H1 (cell line): ENCODE data around the gene ATP23. TPM values are rescaled to one million over a fixed set of nuclear protein-coding genes. Genes with fewer than 3 reads are reported as not detected.

ENCODE experiments used
- CTCF ChIA-PET: fragments of 300-600 bp; sonication (Branson Sonifier 250); formaldehyde crosslinking; loops from one replicate; lab custom pipeline; 2021; ENCODE audit not compliant: partially characterized antibody; lab: Charles Lee
- POLR2A ChIA-PET: fragments of 300-600 bp; sonication (Branson Sonifier 250); formaldehyde crosslinking; loops from one replicate; lab custom pipeline; 2021; ENCODE audit warnings: inconsistent platforms; ENCODE audit not compliant: partially characterized antibody; lab: Charles Lee
- DNase-seq, 2 experiments: peaks; one replicate each; pipeline versions ENCODE4 v3.0.0 to v3.0.0-alpha.2; 2010 to 2022; ENCODE audit warnings: low spot score in 2 of 2, low read depth in 1 of 2, mixed read lengths in 1 of 2
- FAIRE-seq: peaks from 2 replicates; lab custom pipeline; 2011; peaks lifted over from hg19 to GRCh38; lab: Jason Lieb, UNC
- H2AFZ ChIP-seq: 2 replicates; pipeline ENCODE4 v1.8.1; 2012; ENCODE audit warnings: low read length, inconsistent platforms
- H2AK5ac ChIP-seq: 2 replicates; pipeline ENCODE4 v1.6.1; 2013; ENCODE audit warnings: low read depth, low read length
- H2BK120ac ChIP-seq: replicated peaks from 2 replicates; pipeline ENCODE3; 2013; ENCODE audit warnings: low read depth, low read length, inconsistent platforms
- H2BK12ac ChIP-seq: 2 replicates; pipeline ENCODE4 v1.6.1; 2013; ENCODE audit warnings: low read depth, low read length
- H2BK15ac ChIP-seq: 2 replicates; pipeline ENCODE4 v1.6.1; 2013; ENCODE audit warnings: low read length
- H2BK20ac ChIP-seq: 2 replicates; pipeline ENCODE4 v1.6.1; 2013; ENCODE audit warnings: low read length
- H2BK5ac ChIP-seq: 2 replicates; pipeline ENCODE4 v1.6.1; 2013; ENCODE audit warnings: low read depth, low read length
- H3K14ac ChIP-seq: 2 replicates; pipeline ENCODE4 v1.6.1; 2013; ENCODE audit warnings: inconsistent platforms; ENCODE audit not compliant: insufficient read length
- H3K18ac ChIP-seq: 2 replicates; pipeline ENCODE4 v1.6.1; 2013; ENCODE audit warnings: low read length; ENCODE audit errors: extremely low read depth
- H3K23ac ChIP-seq: 2 replicates; pipeline ENCODE4 v1.6.1; 2013; ENCODE audit warnings: inconsistent platforms; ENCODE audit not compliant: insufficient read length
- H3K23me2 ChIP-seq: 2 replicates; pipeline ENCODE4 v1.6.1; 2013; ENCODE audit warnings: low read depth, low read length
- H3K27ac ChIP-seq: 2 replicates; pipeline ENCODE4 v1.6.1; 2011; ENCODE audit warnings: low read depth, low read length, inconsistent platforms
- H3K27me3 ChIP-seq, 4 experiments: replicated peaks in 1 of 4; 1 replicate in 1 of 4; 2 replicates in 3 of 4; pipeline versions ENCODE4 v1.6.1 to v1.8.1; 2011 to 2013; ENCODE audit warnings: low read length in 3 of 4, mild to moderate bottlenecking in 3 of 4, inconsistent platforms in 2 of 4, mixed read lengths in 2 of 4, moderate library complexity in 1 of 4; ENCODE audit not compliant: control insufficient read depth in 3 of 4, insufficient read depth in 3 of 4; ENCODE audit errors: extremely low read depth in 1 of 4
- H3K36me3 ChIP-seq, 4 experiments: 2 replicates each; pipeline versions ENCODE4 v1.6.1 to v1.8.1; 2011 to 2013; ENCODE audit warnings: mild to moderate bottlenecking in 4 of 4, low read length in 3 of 4, moderate library complexity in 2 of 4, control low read depth in 1 of 4, inconsistent platforms in 1 of 4; ENCODE audit not compliant: insufficient read depth in 4 of 4, control insufficient read depth in 2 of 4
- H3K4ac ChIP-seq: replicated peaks from 2 replicates; pipeline ENCODE3; 2013; ENCODE audit warnings: low read length, low read depth, mixed read lengths, inconsistent platforms; ENCODE audit not compliant: insufficient read length
- H3K4me1 ChIP-seq, 4 experiments: replicated peaks in 1 of 4; 1 replicate in 1 of 4; 2 replicates in 3 of 4; pipeline versions ENCODE4 v1.6.1 to v1.8.1; 2011 to 2013; ENCODE audit warnings: low read length in 3 of 4, inconsistent platforms in 2 of 4, mixed read lengths in 1 of 4; ENCODE audit not compliant: insufficient read depth in 4 of 4, control insufficient read depth in 3 of 4
- H3K4me2 ChIP-seq, 2 experiments: 2 replicates each; pipeline versions ENCODE4 v1.6.1 to v1.8.1; 2011 to 2013; ENCODE audit warnings: low read depth in 2 of 2, low read length in 2 of 2, control low read depth in 1 of 2, inconsistent platforms in 1 of 2, mild to moderate bottlenecking in 1 of 2; ENCODE audit not compliant: insufficient read depth in 1 of 2
- H3K4me3 ChIP-seq, 4 experiments: fragments of 200-600, 300-600 bp in 1 of 4; sonication (generic), shearing (Covaris generic), sonication (Bioruptor Twin) in 1 of 4; 2 replicates each; pipeline versions ENCODE4 v1.5.1 to v1.8.1; 2011 to 2016; ENCODE audit warnings: low read length in 4 of 4, low read depth in 3 of 4, control low read depth in 2 of 4, inconsistent platforms in 2 of 4, mild to moderate bottlenecking in 2 of 4, mixed read lengths in 1 of 4, moderate library complexity in 1 of 4; ENCODE audit not compliant: insufficient read depth in 2 of 4; ENCODE audit errors: extremely low read depth in 1 of 4
- H3K56ac ChIP-seq: replicated peaks from 2 replicates; pipeline ENCODE3; 2013; ENCODE audit warnings: low read depth, mild to moderate bottlenecking, mixed read lengths, low read length, inconsistent platforms; ENCODE audit not compliant: insufficient read length
- H3K79me1 ChIP-seq: 2 replicates; pipeline ENCODE4 v1.6.1; 2013; ENCODE audit warnings: low read depth, low read length, control low read depth
- H3K79me2 ChIP-seq, 2 experiments: 2 replicates each; pipeline versions ENCODE4 v1.6.1 to v1.8.1; 2012 to 2013; ENCODE audit warnings: low read length in 2 of 2, mild to moderate bottlenecking in 2 of 2, inconsistent platforms in 1 of 2; ENCODE audit not compliant: insufficient read depth in 2 of 2, control insufficient read depth in 1 of 2
- H3K9ac ChIP-seq, 4 experiments: replicated peaks in 1 of 4; 1 replicate in 1 of 4; 2 replicates in 3 of 4; pipeline versions ENCODE4 v1.6.1 to v1.8.1; 2011 to 2013; ENCODE audit warnings: low read depth in 3 of 4, low read length in 3 of 4, control low read depth in 2 of 4, mild to moderate bottlenecking in 2 of 4, moderate library complexity in 2 of 4, inconsistent platforms in 1 of 4; ENCODE audit errors: extremely low read depth in 1 of 4
- H3K9me3 ChIP-seq, 2 experiments: 2 replicates each; pipeline versions ENCODE4 v1.6.1 to v1.8.1; 2012 to 2013; ENCODE audit warnings: mild to moderate bottlenecking in 2 of 2, moderate library complexity in 2 of 2, control low read depth in 1 of 2, inconsistent platforms in 1 of 2, low read depth in 1 of 2, low read length in 1 of 2, mixed read lengths in 1 of 2; ENCODE audit not compliant: insufficient read depth in 2 of 2
- H4K20me1 ChIP-seq, 2 experiments: replicated peaks in 1 of 2; 2 replicates each; pipeline versions ENCODE3 to v1.8.1; 2011 to 2013; ENCODE audit warnings: inconsistent platforms in 2 of 2, low read length in 2 of 2, mild to moderate bottlenecking in 1 of 2; ENCODE audit not compliant: insufficient read depth in 2 of 2, control insufficient read depth in 1 of 2
- H4K5ac ChIP-seq: 2 replicates; pipeline ENCODE4 v1.6.1; 2013; ENCODE audit warnings: low read length, low read depth, mixed read lengths, inconsistent platforms; ENCODE audit not compliant: insufficient read length
- H4K8ac ChIP-seq: 2 replicates; pipeline ENCODE4 v1.8.0; 2013; ENCODE audit warnings: mild to moderate bottlenecking, moderate library complexity, low read length, inconsistent platforms; ENCODE audit not compliant: insufficient read depth; ENCODE audit errors: extremely low read depth
- H4K91ac ChIP-seq: replicated peaks from 2 replicates; pipeline ENCODE3; 2013; ENCODE audit warnings: low read length, mixed read lengths, inconsistent platforms; ENCODE audit not compliant: insufficient read length
- CTCF ChIP-seq, 3 experiments: IDR thresholded peaks; 1 replicate in 2 of 3; 2 replicates in 1 of 3; pipeline versions ENCODE4 v1.5.1 to v1.6.1; 2011; ENCODE audit warnings: low read length in 3 of 3, mild to moderate bottlenecking in 3 of 3, inconsistent platforms in 2 of 3, low read depth in 1 of 3, moderate library complexity in 1 of 3; ENCODE audit not compliant: insufficient read depth in 1 of 3; ENCODE audit errors: control extremely low read depth in 1 of 3
- EGR1 ChIP-seq: IDR thresholded peaks from 2 replicates; pipeline ENCODE4 v1.6.1; 2011; ENCODE audit warnings: low read depth, low read length, borderline replicate concordance
- RAD21 ChIP-seq, 2 experiments: IDR thresholded peaks in 1 of 2; conservative IDR thresholded peaks in 1 of 2; 2 replicates each; pipeline ENCODE4 v1.6.1; 2011; ENCODE audit warnings: low read depth in 2 of 2, low read length in 2 of 2, improper control_type of control experiment in 1 of 2, inconsistent platforms in 1 of 2, mild to moderate bottlenecking in 1 of 2, moderate library complexity in 1 of 2
- WGBS, 2 experiments: shearing (Covaris generic) in 1 of 2; methylation state at CpG; one replicate each; pipeline versions ENCODE4 v1.1.6 to v1.1.7; 2013 to 2015; ENCODE audit warnings: low lambda C conversion rate in 2 of 2, mixed read lengths in 2 of 2, inconsistent platforms in 1 of 2, low coverage in 1 of 2, missing lambda C conversion rate in 1 of 2; ENCODE audit not compliant: insufficient replicate concordance in 2 of 2, insufficient coverage in 1 of 2, insufficient read length in 1 of 2; ENCODE audit errors: extremely low coverage in 1 of 2, missing lambda C conversion rate in 1 of 2; 5-methylcytosine and 5-hydroxymethylcytosine counted together
- polyA plus RNA-seq, 7 experiments: library from polyadenylated mRNA; depleted of rRNA in 3 of 7; stranded (reverse) in 5 of 7; unstranded in 2 of 7; fragments of >200 nt in 5 of 7; fragments of 200-250 nt in 2 of 7; gene quantifications; 1 replicate in 5 of 7; 2 replicates in 1 of 7; 4 replicates in 1 of 7; pipeline versions ENCODE4 v1.2.1 to v1.2.3, GENCODE V29; 2011 to 2013; ENCODE audit warnings: missing spikeins in 2 of 7, mixed read lengths in 2 of 7
- total RNA-seq: library from RNA; stranded (reverse); fragmentation: NEBNext Ultra II Directional; extraction: Animal tissue kit (Norgen Biotek cat#: 25700); gene quantifications from 2 replicates; pipeline ENCODE4 v1.2.1, GENCODE V29; 2021

Gene ATP23
- total and polyA plus RNA-seq, 2 of the 8 experiments (the other 6 are each of a cell fraction or from before 2014, with no cell fraction given), result 10.2 to 13.5 TPM

DNA sequence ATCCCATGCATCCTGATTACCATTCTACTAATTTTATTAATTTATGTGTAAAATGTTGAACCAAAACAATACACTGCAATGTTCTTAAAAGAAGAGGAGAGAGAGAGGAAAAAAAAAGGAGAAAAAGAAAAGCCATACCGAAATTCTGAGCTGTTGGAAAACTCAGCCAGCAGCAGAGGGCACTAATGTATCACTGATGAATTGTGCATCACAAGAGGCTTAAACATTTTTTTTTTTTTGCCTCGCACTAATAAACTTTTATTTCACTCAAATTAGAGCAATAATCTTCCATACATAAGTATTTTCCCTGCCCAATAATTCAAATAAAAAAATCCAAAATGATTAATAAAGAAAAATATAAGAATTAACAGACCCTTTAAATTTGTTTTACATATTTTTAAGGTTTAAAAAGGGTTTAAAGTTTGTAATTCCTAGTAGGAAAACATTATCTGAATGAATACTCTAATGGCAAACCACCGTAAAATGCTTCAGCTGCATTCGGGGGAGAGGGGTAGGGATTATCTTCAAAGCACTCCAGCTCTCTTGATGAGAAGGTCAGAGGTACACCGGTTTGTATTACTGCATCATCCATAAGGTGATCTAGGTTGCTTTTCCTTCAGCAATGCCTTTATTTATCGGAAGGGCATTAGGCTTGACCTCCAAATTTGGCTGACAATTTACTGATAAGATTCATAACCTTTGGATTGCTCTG, 41.9 kb downstream of the ATP23 start:
- Histone ChIP-seq H2AK5ac (no peak overlapping the region), H2BK120ac (no peak overlapping the region), H3K4me2 (no peak overlapping the region), H3K23ac (no peak overlapping the region), H3K4ac (no peak overlapping the region), H4K91ac (no peak overlapping the region), H3K36me3 (no peaks in the 10 kb centered on the region), H2BK20ac (no peak overlapping the region), H3K23me2 (no peaks in the 10 kb centered on the region), H2BK12ac (no peak overlapping the region), H2AFZ (no peak overlapping the region), H4K8ac (no peak overlapping the region), H3K79me1 (no peaks in the 10 kb centered on the region), H3K4me3 (no peak overlapping the region), H3K27ac (no peak overlapping the region), H3K56ac (no peak overlapping the region), H2BK15ac (no peak overlapping the region), H3K9ac (no peak overlapping the region), H2BK5ac (no peak overlapping the region), H3K79me2 (no peaks in the 10 kb centered on the region), H4K20me1 (no peaks in the 10 kb centered on the region), H3K14ac (no peak overlapping the region), H4K5ac (no peak overlapping the region), H3K9me3 (no peaks in the 10 kb centered on the region), H3K27me3 (no peaks in the 10 kb centered on the region), H3K4me1 (no peaks in the 10 kb centered on the region), H3K18ac (no peak overlapping the region)
- POLR2A ChIA-PET, result no interaction called here
- FAIRE-seq (peak; percentile 36), DNase-seq (peak in 1 of 2 experiments; percentile 54)
- WGBS, 2 experiments, result 59% methylated on average over 6 of the region's 6 CpGs; no CpG with 5 or more reads in 1 of the 2 experiments
- CTCF ChIA-PET, result interaction anchor here (0.6 to 1.8 kb wide), 26 partner anchors 10 to 1424 kb away, joined by 3 to 8 read pairs (median 3); no protein-coding TSS in a partner anchor
- TF ChIP-seq CTCF (IDR thresholded peaks at IDR 0.05; ENCODE audit: control extremely low read depth in 1 of 3, insufficient read depth in 1 of 3, low read depth in 1 of 3, low read length in 3 of 3), result peak in 2 of 3 experiments; percentile 58 to 68; a peak in 3 of 4 replicates
- TF ChIP-seq EGR1, result no peak
- peak; percentile 89 to 91 for TF ChIP-seq RAD21 (IDR thresholded peaks at IDR 0.05 in 1 of 2, conservative IDR thresholded peaks at IDR 0.05 in 1 of 2; ENCODE audit: low read depth in 2 of 2, low read length in 2 of 2)
